Neural progenitor cell (in vitro differentiated cells): ENCODE measurements around the gene URB1. TPM values are rescaled to one million over a fixed set of nuclear protein-coding genes. Genes with fewer than 3 reads are reported as not detected.

Experiments used
- DNase-seq: peaks from one replicate; pipeline ENCODE4 v3.0.0-alpha.2; 2016; ENCODE audit warnings: low spot score
- H2AFZ ChIP-seq: fragments of 200-600 bp; sonication (generic); replicated peaks from 2 replicates; pipeline ENCODE4 v1.6.1; 2016; ENCODE audit warnings: antibody characterized with exemption
- H3F3A ChIP-seq: fragments of 200-600 bp; sonication (generic); 2 replicates; pipeline ENCODE4 v1.6.1; 2016; ENCODE audit warnings: antibody characterized with exemption, low read depth
- H3K27ac ChIP-seq: fragments of 200-600 bp; sonication (generic); 2 replicates; pipeline ENCODE4 v1.5.1; 2016; ENCODE audit warnings: mild to moderate bottlenecking
- H3K27me3 ChIP-seq: fragments of 200-600 bp; sonication (generic); 2 replicates; pipeline ENCODE4 v1.6.1; 2016; ENCODE audit warnings: mild to moderate bottlenecking, moderate library complexity
- H3K36me3 ChIP-seq: fragments of 200-600 bp; sonication (generic); 2 replicates; pipeline ENCODE4 v1.5.1; 2016
- H3K4me1 ChIP-seq: fragments of 200-600 bp; sonication (generic); 2 replicates; pipeline ENCODE4 v1.6.1; 2016; ENCODE audit warnings: mixed run types
- H3K4me2 ChIP-seq: fragments of 200-600 bp; sonication (generic); 2 replicates; pipeline ENCODE4 v1.6.1; 2016
- H3K4me3 ChIP-seq: fragments of 200-600 bp; sonication (generic); 2 replicates; pipeline ENCODE4 v1.5.1; 2016
- H3K79me2 ChIP-seq: fragments of 200-600 bp; sonication (generic); 2 replicates; pipeline ENCODE4 v1.6.1; 2016; ENCODE audit warnings: low read depth
- H3K9ac ChIP-seq: fragments of 200-600 bp; sonication (generic); 2 replicates; pipeline ENCODE4 v1.6.1; 2016
- H3K9me3 ChIP-seq: fragments of 200-600 bp; sonication (generic); 2 replicates; pipeline ENCODE4 v1.5.1; 2016; ENCODE audit warnings: low read depth
- H4K20me1 ChIP-seq: fragments of 200-600 bp; sonication (generic); 2 replicates; pipeline ENCODE4 v1.6.1; 2016; ENCODE audit warnings: low read depth
- H3K27ac Mint-ChIP-seq: 3 replicates; pipeline ENCODE4 v1.8.0; 2021; ENCODE audit warnings: mixed read lengths
- H3K27me3 Mint-ChIP-seq: 2 replicates; pipeline ENCODE4 v1.8.0; 2022; ENCODE audit warnings: low read depth, mild to moderate bottlenecking, inconsistent platforms, moderate library complexity, mixed read lengths; ENCODE audit not compliant: insufficient read depth
- H3K36me3 Mint-ChIP-seq: 3 replicates; pipeline ENCODE4 v1.8.0; 2021; ENCODE audit warnings: mixed read lengths
- H3K4me1 Mint-ChIP-seq: 3 replicates; pipeline ENCODE4 v1.8.0; 2021; ENCODE audit warnings: mixed read lengths
- H3K4me3 Mint-ChIP-seq: 3 replicates; pipeline ENCODE4 v1.8.0; 2021; ENCODE audit warnings: mild to moderate bottlenecking, moderate library complexity, mixed read lengths
- H3K9me3 Mint-ChIP-seq: 3 replicates; pipeline ENCODE4 v1.8.0; 2020; ENCODE audit warnings: mixed read lengths
- EZH2 ChIP-seq: fragments of 200-600 bp; sonication (generic); IDR thresholded peaks from 2 replicates; pipeline ENCODE4 v1.6.1; 2017; ENCODE audit warnings: antibody characterized with exemption, mild to moderate bottlenecking, moderate library complexity
- EZH2phosphoT487 ChIP-seq: fragments of 200-600 bp; sonication (generic); IDR thresholded peaks from 2 replicates; pipeline ENCODE4 v1.6.1; 2017; ENCODE audit warnings: antibody characterized with exemption
- total RNA-seq: library from RNA; depleted of rRNA; stranded (reverse); fragments of >200 nt; gene quantifications from 2 replicates; pipeline ENCODE4 v1.2.3, GENCODE V29; 2015; ENCODE audit warnings: low replicate concordance
- TF ChIP-seq, protein P1 (sequence below): fragments of 200-600 bp; sonication (generic); IDR thresholded peaks from 2 replicates; pipeline ENCODE4 v1.5.1; 2017; ENCODE audit warnings: antibody characterized with exemption, mild to moderate bottlenecking

The URB1 gene
- total RNA-seq, 1 donor from 2014 or later: 7.7 TPM

DNA sequence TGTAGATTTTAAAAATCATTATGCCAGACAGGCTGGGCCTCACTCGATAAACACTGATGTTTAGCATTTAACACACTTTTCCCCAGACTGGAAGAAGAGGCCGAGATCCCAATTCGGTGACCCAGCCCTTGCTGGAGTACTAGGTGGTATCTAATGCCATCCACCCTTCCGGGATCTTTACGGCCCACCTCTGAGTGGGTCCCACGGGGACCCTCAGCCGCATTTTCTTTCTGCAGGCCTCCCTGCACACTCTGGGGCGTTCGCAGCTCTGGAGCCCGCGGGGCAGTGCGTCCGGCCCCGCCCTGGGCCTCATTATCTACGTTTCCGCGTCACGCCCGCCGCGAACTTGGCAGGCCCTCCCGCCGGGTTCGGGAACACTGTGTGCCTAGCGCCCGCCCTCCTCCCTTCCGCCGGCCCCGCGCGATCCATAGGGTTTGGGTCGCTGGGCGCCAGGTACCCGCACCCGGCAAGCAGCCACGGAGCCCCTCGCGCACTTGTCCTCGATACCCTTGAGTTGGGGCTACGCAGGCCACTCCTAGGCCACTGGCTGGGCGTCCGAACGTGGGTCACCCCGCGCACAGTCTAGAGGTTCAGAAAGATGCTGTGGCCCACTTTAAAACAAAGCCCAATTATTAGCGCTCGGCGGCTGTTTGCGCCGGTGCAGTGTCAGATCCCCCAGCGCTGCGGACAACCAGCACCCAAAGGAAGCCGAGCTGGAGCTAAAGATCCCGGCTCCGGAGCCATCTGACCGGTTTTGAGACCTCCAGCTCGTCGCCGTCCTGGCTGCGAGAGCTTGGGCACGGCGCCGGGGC lies 18.7 kb upstream of the URB1 start:
- Histone ChIP-seq H3K9me3 (no peaks in the 10 kb centered on the region), H3K36me3 (no peaks in the 10 kb centered on the region), H3K4me2 (peak overlapping the region; percentile 99), H3K4me1 (peaks cover 37% of the 10 kb centered on the region), H4K20me1 (peaks cover 4% of the 10 kb centered on the region), H3K4me3 (peak overlapping the region; percentile 56), H3F3A (peaks cover 50% of the 10 kb centered on the region), H3K79me2 (no peaks in the 10 kb centered on the region), H3K27me3 (peaks cover 80% of the 10 kb centered on the region), H3K27ac (no peak overlapping the region), H2AFZ (peak overlapping the region; percentile 91), H3K9ac (no peak overlapping the region)
- peaks cover 28% of the 10 kb centered on the region for H3K4me1 Mint-ChIP-seq
- no peaks in the 10 kb centered on the region for H3K36me3 Mint-ChIP-seq
- H3K27ac Mint-ChIP-seq: no peak overlapping the region
- H3K9me3 Mint-ChIP-seq: no peaks in the 10 kb centered on the region
- peak overlapping the region; percentile 73 for H3K4me3 Mint-ChIP-seq
- peaks cover 44% of the 10 kb centered on the region for H3K27me3 Mint-ChIP-seq
- peak; percentile 55 for DNase-seq
- peak; percentile 92 for TF ChIP-seq EZH2phosphoT487
- TF ChIP-seq, protein P1, sequence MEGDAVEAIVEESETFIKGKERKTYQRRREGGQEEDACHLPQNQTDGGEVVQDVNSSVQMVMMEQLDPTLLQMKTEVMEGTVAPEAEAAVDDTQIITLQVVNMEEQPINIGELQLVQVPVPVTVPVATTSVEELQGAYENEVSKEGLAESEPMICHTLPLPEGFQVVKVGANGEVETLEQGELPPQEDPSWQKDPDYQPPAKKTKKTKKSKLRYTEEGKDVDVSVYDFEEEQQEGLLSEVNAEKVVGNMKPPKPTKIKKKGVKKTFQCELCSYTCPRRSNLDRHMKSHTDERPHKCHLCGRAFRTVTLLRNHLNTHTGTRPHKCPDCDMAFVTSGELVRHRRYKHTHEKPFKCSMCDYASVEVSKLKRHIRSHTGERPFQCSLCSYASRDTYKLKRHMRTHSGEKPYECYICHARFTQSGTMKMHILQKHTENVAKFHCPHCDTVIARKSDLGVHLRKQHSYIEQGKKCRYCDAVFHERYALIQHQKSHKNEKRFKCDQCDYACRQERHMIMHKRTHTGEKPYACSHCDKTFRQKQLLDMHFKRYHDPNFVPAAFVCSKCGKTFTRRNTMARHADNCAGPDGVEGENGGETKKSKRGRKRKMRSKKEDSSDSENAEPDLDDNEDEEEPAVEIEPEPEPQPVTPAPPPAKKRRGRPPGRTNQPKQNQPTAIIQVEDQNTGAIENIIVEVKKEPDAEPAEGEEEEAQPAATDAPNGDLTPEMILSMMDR: no peak
- peak; percentile 89 for TF ChIP-seq EZH2

DNA sequence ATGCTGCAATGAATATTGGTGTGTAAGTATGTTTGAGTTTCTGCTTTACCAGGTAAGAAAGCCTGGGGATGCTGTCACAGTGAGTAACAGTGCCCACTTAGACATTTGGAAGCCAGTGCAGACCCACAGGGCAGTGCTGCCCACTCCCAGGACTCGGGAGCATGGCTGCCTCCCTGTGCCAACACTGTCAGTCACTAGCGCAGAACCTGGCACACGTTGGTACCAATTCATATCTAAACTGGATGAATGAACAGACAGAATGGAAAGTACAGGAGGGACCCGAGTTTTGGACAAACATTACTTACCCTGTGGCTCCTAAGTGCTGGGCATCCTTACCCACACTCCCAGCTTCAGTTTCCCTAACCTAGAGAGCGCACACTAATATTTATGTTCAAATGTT lies 18.1 kb upstream of the URB1 start:
- Histone ChIP-seq H3K36me3 (no peaks in the 10 kb centered on the region), H3F3A (peaks cover 49% of the 10 kb centered on the region), H3K4me1 (peaks cover 36% of the 10 kb centered on the region), H3K27me3 (peaks cover 80% of the 10 kb centered on the region), H2AFZ (no peak overlapping the region), H3K4me3 (no peak overlapping the region), H3K4me2 (no peak overlapping the region), H3K9ac (no peak overlapping the region), H3K79me2 (no peaks in the 10 kb centered on the region), H3K9me3 (no peaks in the 10 kb centered on the region), H3K27ac (no peak overlapping the region), H4K20me1 (peaks cover 4% of the 10 kb centered on the region)
- no peak for DNase-seq
- no peaks in the 10 kb centered on the region for H3K9me3 Mint-ChIP-seq
- H3K36me3 Mint-ChIP-seq: no peaks in the 10 kb centered on the region
- H3K4me1 Mint-ChIP-seq: peaks cover 26% of the 10 kb centered on the region
- H3K4me3 Mint-ChIP-seq: peak overlapping the region; percentile 73
- H3K27ac Mint-ChIP-seq: no peak overlapping the region
- H3K27me3 Mint-ChIP-seq: peaks cover 43% of the 10 kb centered on the region
- TF ChIP-seq, protein P1: no peak

DNA sequence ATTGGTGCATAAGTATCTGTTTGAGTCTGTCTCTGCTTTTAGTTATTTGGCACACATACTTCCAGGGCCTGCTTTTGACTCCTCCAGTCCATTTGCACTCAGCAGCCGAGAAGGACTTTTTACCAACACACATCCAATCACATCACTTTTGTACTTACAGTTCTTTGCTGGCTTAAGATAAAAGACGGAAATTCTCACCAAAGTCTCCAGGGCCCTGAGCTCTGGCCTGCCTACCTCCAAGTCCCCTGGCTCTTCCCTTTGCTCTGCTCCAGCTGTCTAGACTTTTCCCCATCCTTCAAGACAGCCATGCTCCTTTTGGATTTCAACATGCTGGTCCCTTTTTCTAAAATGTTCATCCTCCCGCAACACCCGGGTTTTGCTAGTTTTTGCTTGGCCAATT lies 17.5 kb upstream of the URB1 start:
- H3K4me2 ChIP-seq: no peak overlapping the region
- H3K27me3 ChIP-seq: peaks cover 74% of the 10 kb centered on the region

More for the DNA sequence above, 17.5 kb upstream of the URB1 start:
- H3K27ac ChIP-seq: no peak overlapping the region
- no peaks in the 10 kb centered on the region for H3K9me3 Mint-ChIP-seq
- no peak for TF ChIP-seq EZH2
- TF ChIP-seq, protein P1: no peak
- TF ChIP-seq EZH2phosphoT487: no peak
- H3K4me1 ChIP-seq: peaks cover 30% of the 10 kb centered on the region
- peaks cover 19% of the 10 kb centered on the region for H3K4me1 Mint-ChIP-seq
- H3K4me3 Mint-ChIP-seq: no peak overlapping the region
- peaks cover 4% of the 10 kb centered on the region for H4K20me1 ChIP-seq
- H3K9me3 ChIP-seq: no peaks in the 10 kb centered on the region
- H3F3A ChIP-seq: peaks cover 43% of the 10 kb centered on the region
- peaks cover 43% of the 10 kb centered on the region for H3K27me3 Mint-ChIP-seq
- no peaks in the 10 kb centered on the region for H3K36me3 ChIP-seq
- H3K27ac Mint-ChIP-seq: no peak overlapping the region
- H3K79me2 ChIP-seq: no peaks in the 10 kb centered on the region
- H3K9ac ChIP-seq: no peak overlapping the region
- H2AFZ ChIP-seq: no peak overlapping the region
- no peaks in the 10 kb centered on the region for H3K36me3 Mint-ChIP-seq
- no peak overlapping the region for H3K4me3 ChIP-seq
- DNase-seq: no peak
